Peyer's patch (tissue), 4 donors: ENCODE data around the gene NCDN. TPM values are rescaled to one million over a fixed set of nuclear protein-coding genes. Genes with fewer than 3 reads are reported as not detected.

Source experiments
- DNase-seq, 3 donors: peaks; one replicate each; pipeline ENCODE4 v3.0.0-alpha.2; 2017 to 2019
- H3K27ac ChIP-seq, 4 donors: fragments of 200-600 bp; sonication (generic); one replicate each; pipeline ENCODE4 v1.5.1; 2016 to 2019
- H3K27me3 ChIP-seq, 2 donors: fragments of 200-600 bp; sonication (generic); one replicate each; pipeline ENCODE4 v1.5.1; 2019
- H3K36me3 ChIP-seq, 3 donors: fragments of 200-600 bp; sonication (generic); one replicate each; pipeline ENCODE4 v1.5.1; 2016 to 2019
- H3K4me1 ChIP-seq, 4 donors: fragments of 200-600 bp; sonication (generic); one replicate each; pipeline ENCODE4 v1.5.1; 2016 to 2019
- H3K4me3 ChIP-seq, 4 donors: fragments of 200-600 bp; sonication (generic); 1 replicate in 3 of 4; 2 replicates in 1 of 4; pipeline ENCODE4 v1.5.1; 2016 to 2019; ENCODE audit warnings: mild to moderate bottlenecking in 1 of 4
- H3K9me3 ChIP-seq, 4 donors: fragments of 200-600 bp; sonication (generic); one replicate each; pipeline ENCODE4 v1.5.1; 2016 to 2019; ENCODE audit warnings: mild to moderate bottlenecking in 1 of 4
- CTCF ChIP-seq, 6 experiments: fragments of 450-650 bp in 4 of 6; fragments of 200-600 bp in 2 of 6; sonication (generic) in 1 of 6; IDR thresholded peaks; one replicate each; pipeline ENCODE4 v1.5.1; 2017 to 2019; ENCODE audit warnings: antibody characterized with exemption in 6 of 6, mild to moderate bottlenecking in 3 of 6, moderate library complexity in 1 of 6
- POLR2A ChIP-seq, 2 donors: fragments of 450-650 bp; IDR thresholded peaks; one replicate each; pipeline ENCODE4 v1.5.1; 2017; ENCODE audit warnings: antibody characterized with exemption in 2 of 2, mild to moderate bottlenecking in 2 of 2, moderate library complexity in 2 of 2
- total RNA-seq, 4 donors: library from RNA; depleted of rRNA; stranded (reverse); fragments of >200 nt; gene quantifications; one replicate each; pipeline ENCODE4 v1.1.0, GENCODE V29; 2016

Gene NCDN
- total RNA-seq, 4 donors from 2014 or later: 6.3 to 15.3 (median 13.2) TPM

GRCh38 chr1:35519432-35519831 lies 38.2 kb upstream of the NCDN start:
- H3K27me3 ChIP-seq: no peaks in the 10 kb centered on the region
- no peak overlapping the region for H3K27ac ChIP-seq
- no peak overlapping the region for H3K4me3 ChIP-seq
- TF ChIP-seq CTCF (IDR thresholded peaks at IDR 0.05): no peak
- TF ChIP-seq POLR2A (IDR thresholded peaks at IDR 0.05): no peak
- H3K9me3 ChIP-seq: no peaks in the 10 kb centered on the region
- H3K36me3 ChIP-seq: no peaks in the 10 kb centered on the region
- H3K4me1 ChIP-seq: no peaks in the 10 kb centered on the region
- no peak for DNase-seq

- no peaks in the 10 kb centered on the region for H3K4me1 ChIP-seq
- no peak overlapping the region for H3K4me3 ChIP-seq
- no peaks in the 10 kb centered on the region for H3K36me3 ChIP-seq
- H3K27me3 ChIP-seq: no peaks in the 10 kb centered on the region
- H3K27ac ChIP-seq: no peak overlapping the region
- TF ChIP-seq POLR2A (IDR thresholded peaks at IDR 0.05) (no peak), CTCF (IDR thresholded peaks at IDR 0.05) (no peak)
- H3K9me3 ChIP-seq: no peaks in the 10 kb centered on the region
- DNase-seq: no peak
Observed at GRCh38 chr1:35524106-35524505, 33.5 kb upstream of the NCDN start.

- Histone ChIP-seq H3K27me3 (no peaks in the 10 kb centered on the region), H3K27ac (no peak overlapping the region), H3K4me3 (no peak overlapping the region), H3K9me3 (no peaks in the 10 kb centered on the region), H3K4me1 (no peaks in the 10 kb centered on the region), H3K36me3 (peaks cover 0 to 10% (median 0%) of the 10 kb centered on the region in 3 donors)
- TF ChIP-seq CTCF (IDR thresholded peaks at IDR 0.05) (no peak), POLR2A (IDR thresholded peaks at IDR 0.05) (no peak)
- no peak for DNase-seq
Observed at GRCh38 chr1:35530168-35530567, 27.4 kb upstream of the NCDN start.

- Histone ChIP-seq H3K36me3 (peaks cover 0 to 10% (median 0%) of the 10 kb centered on the region in 3 donors), H3K27ac (no peak overlapping the region), H3K27me3 (no peaks in the 10 kb centered on the region), H3K9me3 (no peaks in the 10 kb centered on the region), H3K4me3 (no peak overlapping the region), H3K4me1 (no peaks in the 10 kb centered on the region)
- no peak for TF ChIP-seq POLR2A (IDR thresholded peaks at IDR 0.05)
- TF ChIP-seq CTCF (IDR thresholded peaks at IDR 0.05): no peak
- no peak for DNase-seq
Observed at GRCh38 chr1:35530946-35531345, 26.7 kb upstream of the NCDN start.

- H3K27me3 ChIP-seq: no peaks in the 10 kb centered on the region
- TF ChIP-seq CTCF (IDR thresholded peaks at IDR 0.05) (no peak), POLR2A (IDR thresholded peaks at IDR 0.05) (no peak)
- no peak for DNase-seq
- peaks cover 0 to 10% (median 0%) of the 10 kb centered on the region in 3 donors for H3K36me3 ChIP-seq
- no peak overlapping the region for H3K27ac ChIP-seq
- H3K9me3 ChIP-seq: no peaks in the 10 kb centered on the region
- no peaks in the 10 kb centered on the region for H3K4me1 ChIP-seq
- no peak overlapping the region for H3K4me3 ChIP-seq
Observed at GRCh38 chr1:35531368-35531767, 26.2 kb upstream of the NCDN start.
